Parathyroid adenoma (tissue), 2 donors: ENCODE results near the gene CTSE.

ENCODE experiments used
- H2AFZ ChIP-seq: fragments of 300-600 bp; sonication (generic); one replicate; pipeline ENCODE4 v1.7.0; 2017; ENCODE audit warnings: antibody characterized with exemption, mild to moderate bottlenecking
- H3K27ac ChIP-seq: fragments of 300-600 bp; sonication (generic); one replicate; pipeline ENCODE4 v1.7.0; 2017
- H3K27me3 ChIP-seq: fragments of 300-600 bp; sonication (generic); one replicate; pipeline ENCODE4 v1.7.0; 2017; ENCODE audit warnings: low read length; ENCODE audit not compliant: control insufficient read depth, insufficient read depth
- H3K36me3 ChIP-seq: fragments of 300-600 bp; sonication (generic); one replicate; pipeline ENCODE4 v1.7.0; 2017; ENCODE audit warnings: low read length; ENCODE audit not compliant: control insufficient read depth, insufficient read depth
- H3K4me1 ChIP-seq: fragments of 300-600 bp; sonication (generic); one replicate; pipeline ENCODE4 v1.7.0; 2017; ENCODE audit warnings: control low read depth
- H3K4me2 ChIP-seq: fragments of 300-600 bp; sonication (generic); one replicate; pipeline ENCODE4 v1.7.0; 2017; ENCODE audit warnings: low read length
- H3K4me3 ChIP-seq: fragments of 300-600 bp; sonication (generic); one replicate; pipeline ENCODE4 v1.7.0; 2017; ENCODE audit warnings: low read depth, low read length
- H3K79me2 ChIP-seq: fragments of 300-600 bp; sonication (generic); one replicate; pipeline ENCODE4 v1.7.0; 2017; ENCODE audit warnings: control low read depth
- H3K9ac ChIP-seq: fragments of 300-600 bp; sonication (generic); one replicate; pipeline ENCODE4 v1.7.0; 2017; ENCODE audit warnings: mild to moderate bottlenecking
- H3K9me3 ChIP-seq: fragments of 300-600 bp; sonication (generic); one replicate; pipeline ENCODE4 v1.7.0; 2017; ENCODE audit warnings: low read length; ENCODE audit not compliant: control insufficient read depth
- CTCF ChIP-seq: fragments of 300-600 bp; sonication (generic); IDR thresholded peaks from one replicate; pipeline ENCODE4 v1.7.0; 2017; ENCODE audit warnings: antibody characterized with exemption, mild to moderate bottlenecking
- donor health status: primary hyperparathyroidism.

CTSE gene

DNA sequence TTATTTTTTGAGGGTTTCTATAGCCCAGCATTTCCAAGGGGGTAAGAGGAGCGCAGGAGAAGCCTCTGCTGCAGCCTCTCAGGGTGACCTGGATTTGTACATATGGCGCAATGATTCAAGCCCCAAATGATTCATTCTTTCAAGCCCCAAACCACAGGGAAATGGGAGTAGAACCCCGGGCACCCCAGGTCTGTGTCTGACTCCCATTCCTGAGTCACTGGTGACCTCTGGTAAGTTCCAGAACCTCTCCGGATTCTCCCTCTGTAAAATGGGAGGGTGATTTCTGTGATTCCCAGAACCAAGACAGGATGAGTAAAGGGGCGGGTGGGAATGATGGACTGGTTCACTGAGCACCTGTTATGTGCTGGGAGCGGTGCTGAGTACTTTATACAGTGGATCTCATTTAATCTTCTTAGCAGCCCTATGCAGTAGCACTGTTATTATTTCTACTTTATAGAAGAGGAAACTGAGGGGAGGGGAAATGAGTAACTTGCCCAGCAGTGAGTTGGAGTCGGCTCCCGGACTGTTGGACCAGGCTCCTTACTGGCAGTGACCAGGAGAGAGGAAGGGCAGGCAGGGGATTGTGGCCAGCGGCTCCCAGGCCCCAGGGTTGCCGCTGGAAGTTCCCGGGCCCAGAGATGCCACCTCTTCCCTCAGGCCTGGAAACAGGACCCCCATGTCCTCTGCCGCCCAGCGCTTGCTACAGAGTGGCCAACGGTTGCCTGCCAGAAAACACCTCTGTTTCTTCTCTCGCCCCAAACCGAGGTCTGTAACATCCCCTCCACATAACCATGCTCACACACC lies 60.1 kb downstream of the CTSE start:
- no peaks in the 10 kb centered on the region for H3K79me2 ChIP-seq
- TF ChIP-seq CTCF: no peak
- H3K9me3 ChIP-seq: no peaks in the 10 kb centered on the region
- H3K4me2 ChIP-seq: no peak overlapping the region
- no peak overlapping the region for H2AFZ ChIP-seq
- H3K27ac ChIP-seq: no peak overlapping the region
- peaks cover 17% of the 10 kb centered on the region for H3K4me1 ChIP-seq
- H3K27me3 ChIP-seq: no peaks in the 10 kb centered on the region
- no peak overlapping the region for H3K4me3 ChIP-seq
- H3K36me3 ChIP-seq: no peaks in the 10 kb centered on the region
- H3K9ac ChIP-seq: no peak overlapping the region

DNA sequence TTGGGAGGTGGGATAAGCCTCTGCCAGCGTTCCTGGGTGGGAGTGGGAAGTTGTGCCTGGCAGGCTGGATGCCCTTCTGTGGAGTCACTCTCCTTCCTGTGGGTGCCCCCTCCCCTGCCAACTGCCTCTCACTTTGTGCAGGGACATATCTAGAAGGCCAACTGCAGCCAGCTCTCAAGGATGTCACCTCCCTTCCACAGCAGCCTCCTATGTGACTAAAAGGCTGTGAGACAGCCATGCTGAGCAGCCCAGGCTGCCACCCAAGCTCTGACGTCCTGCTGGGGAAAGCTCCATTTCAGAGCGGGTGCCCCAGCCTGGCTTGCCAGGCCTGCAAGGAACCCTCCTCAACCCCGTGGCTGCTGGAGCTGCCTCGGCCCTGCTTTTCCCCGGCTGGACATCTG lies 60.9 kb downstream of the CTSE start:
- no peak for TF ChIP-seq CTCF
- Histone ChIP-seq H3K9ac (no peak overlapping the region), H3K9me3 (no peaks in the 10 kb centered on the region), H3K27ac (peak overlapping the region; percentile 68), H3K4me3 (no peak overlapping the region), H3K4me1 (peaks cover 17% of the 10 kb centered on the region), H3K27me3 (no peaks in the 10 kb centered on the region), H3K4me2 (no peak overlapping the region), H2AFZ (no peak overlapping the region), H3K36me3 (no peaks in the 10 kb centered on the region), H3K79me2 (no peaks in the 10 kb centered on the region)

- no peaks in the 10 kb centered on the region for H3K79me2 ChIP-seq
- peak overlapping the region; percentile 47 for H3K4me2 ChIP-seq
- no peak overlapping the region for H3K9ac ChIP-seq
- H3K27me3 ChIP-seq: no peaks in the 10 kb centered on the region
- no peak for TF ChIP-seq CTCF
- no peak overlapping the region for H3K4me3 ChIP-seq
- peaks cover 17% of the 10 kb centered on the region for H3K4me1 ChIP-seq
- no peaks in the 10 kb centered on the region for H3K36me3 ChIP-seq
- H3K9me3 ChIP-seq: no peaks in the 10 kb centered on the region
- H3K27ac ChIP-seq: peak overlapping the region; percentile 68
- no peak overlapping the region for H2AFZ ChIP-seq
These were observed 61.5 kb downstream of the CTSE start for GRCh38 chr1:205961991-205962820.

DNA sequence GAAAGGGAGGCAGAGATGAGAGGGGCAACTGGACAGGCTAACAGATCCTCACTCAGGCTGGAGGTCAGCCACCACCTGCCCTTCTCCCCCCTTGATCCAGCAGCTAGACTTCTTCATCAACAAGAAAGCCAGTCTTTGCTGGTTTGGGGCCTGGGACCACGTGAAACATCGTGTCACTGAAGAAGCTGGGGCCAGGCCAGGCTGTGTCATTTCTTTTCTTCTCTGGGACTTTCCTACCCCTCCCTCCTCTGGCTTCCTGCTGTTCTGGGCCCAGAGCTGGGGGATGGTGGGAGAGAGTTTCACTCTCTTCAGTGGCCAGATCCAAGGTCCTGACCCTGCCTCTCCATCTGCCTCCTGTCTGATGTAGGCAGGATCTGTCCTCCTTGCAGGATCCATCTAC lies 62.3 kb downstream of the CTSE start:
- Histone ChIP-seq H3K9me3 (no peaks in the 10 kb centered on the region), H3K79me2 (no peaks in the 10 kb centered on the region), H3K4me2 (no peak overlapping the region), H3K27ac (peak overlapping the region; percentile 68), H2AFZ (no peak overlapping the region), H3K36me3 (no peaks in the 10 kb centered on the region), H3K4me1 (peaks cover 17% of the 10 kb centered on the region), H3K27me3 (no peaks in the 10 kb centered on the region), H3K4me3 (no peak overlapping the region), H3K9ac (no peak overlapping the region)
- no peak for TF ChIP-seq CTCF
